GM12892 (cell line): ENCODE results near the gene HNRNPUL2.

Experiments used
- POLR2AphosphoS5 ChIP-seq: IDR thresholded peaks from 2 replicates; pipeline ENCODE4 v1.6.1; 2011; ENCODE audit warnings: low read depth, low read length, control low read depth
- TAF1 ChIP-seq: IDR thresholded peaks from 2 replicates; pipeline ENCODE4 v1.6.1; 2011; ENCODE audit warnings: low read depth, mild to moderate bottlenecking, control low read depth, low read length, borderline replicate concordance

DNA sequence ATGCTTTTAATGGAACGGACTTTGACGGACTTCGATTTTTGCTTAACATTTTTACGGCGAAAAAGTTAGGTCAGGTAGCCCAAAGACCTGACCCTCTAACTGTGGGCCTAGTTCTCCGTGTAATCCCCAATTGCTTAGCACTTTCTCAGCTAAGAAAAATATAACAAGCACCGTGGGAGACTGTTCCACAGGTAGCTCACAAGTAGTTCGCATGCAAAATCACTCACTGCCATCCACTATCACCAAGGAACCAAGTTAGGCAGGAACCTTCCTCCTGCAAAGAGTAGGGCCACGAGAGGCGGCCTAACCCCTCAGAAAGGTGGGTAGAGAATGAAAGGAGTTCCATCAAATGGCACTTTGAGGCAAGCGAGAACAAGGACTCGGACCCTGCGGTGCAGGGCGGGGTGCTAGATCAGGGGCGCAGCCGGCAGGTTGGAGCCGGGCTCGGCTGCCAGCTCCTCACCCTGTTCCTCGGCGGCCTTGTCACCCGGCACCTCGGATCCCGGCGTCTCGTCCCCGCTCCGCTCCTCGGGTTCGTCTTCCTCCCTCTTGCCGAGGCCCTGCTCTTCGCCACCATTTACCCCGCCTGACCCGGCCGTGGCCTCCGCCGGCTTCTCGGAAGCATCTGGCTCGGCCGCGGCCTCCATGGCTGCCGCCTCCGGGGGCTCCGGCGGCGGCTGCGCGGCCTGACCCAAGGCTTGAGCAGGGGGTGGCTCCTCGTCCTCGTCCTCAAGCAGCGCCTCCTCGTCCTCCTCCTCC lies 922 bp downstream of the HNRNPUL2 start:
- TF ChIP-seq POLR2AphosphoS5 (no peak), TAF1 (0 out of 2 replicates have a peak, but pooled peaks have one; percentile 28)
